Measurements from ENCODE around the gene DPP6.
A peak's percentile ranks its signal among the peaks of the same experiment; 100 is the strongest.

DPP6 gene

GRCh38 chr7:154559454-154559853, 507.3 kb downstream of the DPP6 start:
- no peak overlapping the region for H3K9ac ChIP-seq (ENCODE audit: low read depth, low read length, poor library complexity, severe bottlenecking)
- no peaks in the 10 kb centered on the region for H3K27me3 ChIP-seq (ENCODE audit: insufficient read depth, low read length, poor library complexity, severe bottlenecking)
- H2AFZ ChIP-seq (ENCODE audit: low read length): no peak overlapping the region
- H4K20me1 ChIP-seq (ENCODE audit: insufficient read depth, low read length, poor library complexity, severe bottlenecking): no peaks in the 10 kb centered on the region
- H3K4me1 ChIP-seq (ENCODE audit: insufficient read depth, low read length, poor library complexity, severe bottlenecking): no peaks in the 10 kb centered on the region
- H3K36me3 ChIP-seq (ENCODE audit: insufficient read depth, low read length): no peaks in the 10 kb centered on the region
- H3K9me3 ChIP-seq (ENCODE audit: insufficient read depth, low read depth, low read length): no peaks in the 10 kb centered on the region
- no peaks in the 10 kb centered on the region for H3K9me2 ChIP-seq (replicated peaks; ENCODE audit: low read depth, low read length)
- no peak for TF ChIP-seq EZH2phosphoT487 (IDR thresholded peaks at IDR 0.05; ENCODE audit: borderline replicate concordance)
- TF ChIP-seq CTCF (conservative IDR thresholded peaks at IDR 0.05; ENCODE audit: low read length): no peak
- no peak overlapping the region for H3K4me3 ChIP-seq (ENCODE audit: low read length, poor library complexity, severe bottlenecking)
- H3K4me2 ChIP-seq (ENCODE audit: low read depth, low read length, poor library complexity, severe bottlenecking): no peak overlapping the region
- no peaks in the 10 kb centered on the region for H3K79me2 ChIP-seq (ENCODE audit: insufficient read depth, low read length)
- no peaks in the 10 kb centered on the region for H3F3A ChIP-seq (ENCODE audit: low read depth)

GRCh38 chr7:154564676-154565075, 512.5 kb downstream of the DPP6 start:
- H3K4me3 ChIP-seq (ENCODE audit: low read length, poor library complexity, severe bottlenecking): no peak overlapping the region
- H3K36me3 ChIP-seq (ENCODE audit: insufficient read depth, low read length): no peaks in the 10 kb centered on the region
- no peaks in the 10 kb centered on the region for H3K79me2 ChIP-seq (ENCODE audit: insufficient read depth, low read length)
- H3K9ac ChIP-seq (ENCODE audit: low read depth, low read length, poor library complexity, severe bottlenecking): no peak overlapping the region
- H2AFZ ChIP-seq (ENCODE audit: low read length): no peak overlapping the region
- TF ChIP-seq CTCF (conservative IDR thresholded peaks at IDR 0.05; ENCODE audit: low read length) (no peak), EZH2phosphoT487 (IDR thresholded peaks at IDR 0.05; ENCODE audit: borderline replicate concordance) (no peak)
- H3K27me3 ChIP-seq (ENCODE audit: insufficient read depth, low read length, poor library complexity, severe bottlenecking): no peaks in the 10 kb centered on the region
- H4K20me1 ChIP-seq (ENCODE audit: insufficient read depth, low read length, poor library complexity, severe bottlenecking): no peaks in the 10 kb centered on the region
- no peak overlapping the region for H3K4me2 ChIP-seq (ENCODE audit: low read depth, low read length, poor library complexity, severe bottlenecking)
- H3K4me1 ChIP-seq (ENCODE audit: insufficient read depth, low read length, poor library complexity, severe bottlenecking): no peaks in the 10 kb centered on the region
- H3K9me2 ChIP-seq (replicated peaks; ENCODE audit: low read depth, low read length): no peaks in the 10 kb centered on the region
- no peaks in the 10 kb centered on the region for H3K9me3 ChIP-seq (ENCODE audit: insufficient read depth, low read depth, low read length)
- H3F3A ChIP-seq (ENCODE audit: low read depth): no peaks in the 10 kb centered on the region

- no peaks in the 10 kb centered on the region for H3K9me3 ChIP-seq (ENCODE audit: insufficient read depth, low read depth, low read length)
- H3K9ac ChIP-seq (ENCODE audit: low read depth, low read length, poor library complexity, severe bottlenecking): no peak overlapping the region
- H4K20me1 ChIP-seq (ENCODE audit: insufficient read depth, low read length, poor library complexity, severe bottlenecking): no peaks in the 10 kb centered on the region
Observed at GRCh38 chr7:154566877-154567276, 514.7 kb downstream of the DPP6 start.

More at GRCh38 chr7:154566877-154567276, 514.7 kb downstream of the DPP6 start:
- no peak overlapping the region for H2AFZ ChIP-seq (ENCODE audit: low read length)
- no peak for TF ChIP-seq EZH2phosphoT487 (IDR thresholded peaks at IDR 0.05; ENCODE audit: borderline replicate concordance)
- TF ChIP-seq CTCF (conservative IDR thresholded peaks at IDR 0.05; ENCODE audit: low read length): peak; percentile 18; the same call in 1 of the 2 replicates
- no peak overlapping the region for H3K4me2 ChIP-seq (ENCODE audit: low read depth, low read length, poor library complexity, severe bottlenecking)
- H3K4me1 ChIP-seq (ENCODE audit: insufficient read depth, low read length, poor library complexity, severe bottlenecking): no peaks in the 10 kb centered on the region
- H3K27me3 ChIP-seq (ENCODE audit: insufficient read depth, low read length, poor library complexity, severe bottlenecking): no peaks in the 10 kb centered on the region
- no peaks in the 10 kb centered on the region for H3F3A ChIP-seq (ENCODE audit: low read depth)
- no peaks in the 10 kb centered on the region for H3K79me2 ChIP-seq (ENCODE audit: insufficient read depth, low read length)
- no peaks in the 10 kb centered on the region for H3K9me2 ChIP-seq (replicated peaks; ENCODE audit: low read depth, low read length)
- no peaks in the 10 kb centered on the region for H3K36me3 ChIP-seq (ENCODE audit: insufficient read depth, low read length)
- no peak overlapping the region for H3K4me3 ChIP-seq (ENCODE audit: low read length, poor library complexity, severe bottlenecking)

Measured in Loucy (cell line).